LNCaP clone FGC (cell line): ENCODE measurements around the gene XPO4.

Experiments
- DNase-seq: peaks from one replicate; pipeline ENCODE4 v3.0.0-alpha.2; 2011; ENCODE audit warnings: low read depth
- H3K4me3 ChIP-seq: 2 replicates; pipeline ENCODE4 v1.5.1; 2011; ENCODE audit warnings: mild to moderate bottlenecking, low read depth, low read length, control low read depth
- TF ChIP-seq, protein P1 (sequence below): IDR thresholded peaks from 2 replicates; pipeline ENCODE4 v1.5.1; 2012; ENCODE audit warnings: mild to moderate bottlenecking; ENCODE audit not compliant: control insufficient read depth, insufficient read depth; ENCODE audit errors: extremely low read depth

Gene XPO4

DNA sequence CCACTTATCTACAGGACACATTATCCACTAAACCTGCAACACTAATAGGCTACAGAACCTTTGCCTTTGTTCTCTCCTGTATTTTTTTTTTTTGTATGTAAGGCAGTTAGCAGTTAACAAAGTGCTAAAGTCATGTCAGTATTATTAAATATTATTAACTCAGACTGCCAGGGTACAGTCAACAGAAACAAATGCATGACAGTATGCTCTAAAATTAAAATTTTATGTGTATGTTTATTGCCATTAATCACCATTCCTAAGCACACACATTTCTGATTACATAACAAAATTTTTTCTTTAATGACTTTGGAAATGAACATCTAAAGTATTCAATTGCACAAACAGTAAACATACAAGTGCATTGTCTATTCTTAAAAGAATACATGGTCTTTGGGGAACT, 41.7 kb downstream of the XPO4 start:
- TF ChIP-seq, protein P1, sequence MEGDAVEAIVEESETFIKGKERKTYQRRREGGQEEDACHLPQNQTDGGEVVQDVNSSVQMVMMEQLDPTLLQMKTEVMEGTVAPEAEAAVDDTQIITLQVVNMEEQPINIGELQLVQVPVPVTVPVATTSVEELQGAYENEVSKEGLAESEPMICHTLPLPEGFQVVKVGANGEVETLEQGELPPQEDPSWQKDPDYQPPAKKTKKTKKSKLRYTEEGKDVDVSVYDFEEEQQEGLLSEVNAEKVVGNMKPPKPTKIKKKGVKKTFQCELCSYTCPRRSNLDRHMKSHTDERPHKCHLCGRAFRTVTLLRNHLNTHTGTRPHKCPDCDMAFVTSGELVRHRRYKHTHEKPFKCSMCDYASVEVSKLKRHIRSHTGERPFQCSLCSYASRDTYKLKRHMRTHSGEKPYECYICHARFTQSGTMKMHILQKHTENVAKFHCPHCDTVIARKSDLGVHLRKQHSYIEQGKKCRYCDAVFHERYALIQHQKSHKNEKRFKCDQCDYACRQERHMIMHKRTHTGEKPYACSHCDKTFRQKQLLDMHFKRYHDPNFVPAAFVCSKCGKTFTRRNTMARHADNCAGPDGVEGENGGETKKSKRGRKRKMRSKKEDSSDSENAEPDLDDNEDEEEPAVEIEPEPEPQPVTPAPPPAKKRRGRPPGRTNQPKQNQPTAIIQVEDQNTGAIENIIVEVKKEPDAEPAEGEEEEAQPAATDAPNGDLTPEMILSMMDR, result no peak
- no peak for DNase-seq
- no peak overlapping the region for H3K4me3 ChIP-seq

DNA sequence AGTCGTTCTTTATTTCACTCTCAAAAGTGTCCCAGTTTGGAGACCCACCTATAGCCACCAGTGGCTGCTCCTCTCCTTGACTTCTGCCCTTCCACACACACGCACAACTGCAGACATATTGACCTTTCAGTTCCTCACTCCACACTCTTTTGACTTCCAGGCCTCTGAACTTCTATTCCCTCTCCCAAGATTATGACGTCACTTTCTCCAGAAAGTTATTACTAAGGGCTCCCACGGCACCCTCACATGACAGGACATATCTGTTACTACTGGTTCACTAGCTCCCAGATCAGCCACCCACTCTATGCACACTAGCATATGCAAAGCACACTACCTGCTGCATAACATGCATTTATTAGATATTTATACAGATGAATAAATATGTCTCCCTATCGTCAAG, 45.9 kb downstream of the XPO4 start:
- no peak for DNase-seq
- no peak overlapping the region for H3K4me3 ChIP-seq
- TF ChIP-seq, protein P1, result no peak

DNA sequence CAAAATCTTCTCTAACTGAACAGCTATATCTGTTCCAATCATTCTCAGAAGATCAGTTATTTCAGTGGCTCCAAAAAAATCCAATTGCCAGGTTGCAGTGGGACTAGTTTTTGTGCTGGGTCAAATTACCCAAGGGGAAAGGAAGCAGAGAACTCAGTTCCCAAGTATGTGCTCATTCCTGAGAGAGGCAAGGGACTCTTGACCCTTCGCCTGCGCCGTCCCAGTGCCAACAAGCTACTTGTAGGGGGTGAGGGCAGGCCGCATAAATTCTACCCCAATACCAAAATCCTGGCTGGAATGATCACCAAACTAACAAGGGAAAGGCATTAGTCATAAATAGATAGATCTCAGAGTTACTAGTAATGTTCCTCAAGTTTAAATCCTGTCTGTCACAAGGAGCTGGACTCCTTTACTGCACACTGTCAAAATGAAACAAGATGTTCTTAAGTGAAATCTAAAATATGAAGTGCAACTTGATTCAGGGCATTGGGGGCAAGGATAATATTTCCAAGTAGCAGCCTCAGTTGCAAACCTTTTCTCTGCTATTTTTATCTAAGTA, 50.6 kb downstream of the XPO4 start:
- no peak for DNase-seq
- H3K4me3 ChIP-seq, result no peak overlapping the region
- TF ChIP-seq, protein P1, result no peak

DNA sequence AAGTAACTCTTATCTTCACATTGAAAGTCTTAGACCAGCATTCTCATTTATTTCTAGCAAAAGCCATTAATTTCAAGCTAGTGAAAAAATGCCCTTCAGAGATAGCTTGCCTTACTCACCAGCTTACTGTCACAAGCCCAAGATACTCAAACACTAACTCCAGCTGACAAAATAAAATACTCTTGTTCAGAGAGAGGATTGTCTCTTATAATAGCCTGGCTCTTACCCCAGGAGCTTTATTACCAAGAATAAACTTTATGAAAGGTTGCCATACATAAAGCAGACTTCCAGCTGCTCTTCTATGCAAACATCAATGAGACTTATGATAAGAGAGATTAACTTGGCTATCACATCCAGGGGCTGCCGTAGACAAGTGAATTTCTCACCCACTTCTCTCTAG, 53.6 kb downstream of the XPO4 start:
- TF ChIP-seq, protein P1, result no peak
- DNase-seq, result peak; percentile 56
- no peak overlapping the region for H3K4me3 ChIP-seq

DNA sequence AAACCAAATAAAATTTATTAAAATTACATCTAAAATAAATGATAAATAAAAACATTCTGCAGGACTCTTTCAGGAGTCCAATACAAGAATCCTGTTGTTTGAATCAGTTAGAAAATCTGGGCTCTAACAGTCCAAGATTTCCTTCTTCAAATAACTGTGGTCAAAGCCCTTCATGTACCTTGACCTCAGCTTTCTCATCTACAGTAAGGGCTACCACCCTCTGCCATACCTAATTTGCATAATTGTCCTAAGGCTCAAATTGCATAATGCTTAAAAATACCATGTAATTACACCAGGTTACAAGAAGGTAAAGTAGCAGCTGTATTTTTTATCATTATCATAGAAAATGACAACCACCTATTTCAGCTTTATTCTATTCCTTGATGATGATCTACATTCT, 54.3 kb downstream of the XPO4 start:
- no peak for DNase-seq
- H3K4me3 ChIP-seq, result no peak overlapping the region
- TF ChIP-seq, protein P1, result no peak

DNA sequence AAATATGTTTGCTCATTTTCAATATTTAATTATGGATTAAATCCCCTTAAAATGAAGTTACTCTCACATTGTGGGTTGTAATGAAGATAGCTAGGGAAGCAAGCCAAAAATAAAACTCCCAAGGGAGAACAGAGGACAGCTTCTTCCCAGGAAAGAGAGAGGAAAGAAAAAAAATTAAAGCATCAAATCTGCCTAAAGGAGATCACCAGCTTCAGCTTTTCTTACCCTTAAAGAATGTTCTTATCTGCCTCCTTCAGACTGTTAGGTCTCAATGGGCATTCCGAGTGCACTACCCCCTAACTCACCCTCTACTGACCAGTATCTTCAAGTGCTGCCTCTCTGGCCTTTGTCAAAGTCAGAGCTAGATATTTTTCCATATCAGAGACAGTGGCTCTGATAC, 55.2 kb downstream of the XPO4 start:
- no peak for DNase-seq
- no peak overlapping the region for H3K4me3 ChIP-seq
- TF ChIP-seq, protein P1, result no peak

DNA sequence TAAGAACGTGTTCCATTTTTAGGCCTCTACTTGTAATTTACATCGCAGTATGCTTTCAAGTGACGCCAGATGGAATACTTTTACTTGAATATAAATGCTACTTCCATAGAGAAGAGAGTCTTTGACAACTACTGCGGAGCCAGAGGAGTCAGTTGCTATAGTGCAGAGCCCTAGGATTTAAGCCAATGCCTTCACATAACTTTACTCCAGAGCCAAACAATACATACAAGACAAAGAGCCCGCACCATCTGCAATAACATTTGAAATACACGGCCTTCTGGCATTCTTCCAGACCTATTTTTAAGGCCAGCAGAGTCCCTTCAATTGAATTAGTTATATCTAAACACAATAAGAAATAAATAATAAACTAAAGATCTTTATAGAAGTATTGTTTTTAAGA, 59.4 kb downstream of the XPO4 start:
- peak; percentile 46 for DNase-seq
- no peak overlapping the region for H3K4me3 ChIP-seq
- TF ChIP-seq, protein P1, result no peak
